ENCODE results near the gene KIAA0232.
"Not testable (repeated sequence)": the region's sequence is repeated elsewhere in the genome, so short reads cannot be mapped to it uniquely, and the experiment has no call there.

KIAA0232 gene

DNA sequence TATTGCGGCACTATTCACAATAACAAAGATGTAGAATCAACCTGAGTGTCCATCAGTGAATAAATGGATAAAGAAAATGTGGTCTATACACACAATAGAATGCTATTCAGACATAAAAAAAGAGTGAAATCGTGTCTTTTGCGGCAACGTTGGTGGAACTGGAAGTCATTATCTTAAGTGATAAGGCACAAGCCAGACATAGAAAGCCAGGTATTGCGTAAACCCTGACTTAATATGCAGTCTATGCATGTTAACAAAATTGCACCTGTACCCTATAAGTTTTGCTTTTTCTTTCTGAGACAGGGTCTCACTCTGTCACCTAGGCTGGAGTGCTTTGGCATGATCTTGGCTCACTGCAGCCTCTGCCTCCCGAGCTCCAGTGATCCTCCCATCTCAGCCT, 28.6 kb downstream of the KIAA0232 start:
- no peak for DNase-seq

- no peak for DNase-seq
Measured at GRCh38 chr4:6812766-6813165, 30.2 kb downstream of the KIAA0232 start.

GRCh38 chr4:6813725-6814124, 31.2 kb downstream of the KIAA0232 start:
- no peak for DNase-seq

DNA sequence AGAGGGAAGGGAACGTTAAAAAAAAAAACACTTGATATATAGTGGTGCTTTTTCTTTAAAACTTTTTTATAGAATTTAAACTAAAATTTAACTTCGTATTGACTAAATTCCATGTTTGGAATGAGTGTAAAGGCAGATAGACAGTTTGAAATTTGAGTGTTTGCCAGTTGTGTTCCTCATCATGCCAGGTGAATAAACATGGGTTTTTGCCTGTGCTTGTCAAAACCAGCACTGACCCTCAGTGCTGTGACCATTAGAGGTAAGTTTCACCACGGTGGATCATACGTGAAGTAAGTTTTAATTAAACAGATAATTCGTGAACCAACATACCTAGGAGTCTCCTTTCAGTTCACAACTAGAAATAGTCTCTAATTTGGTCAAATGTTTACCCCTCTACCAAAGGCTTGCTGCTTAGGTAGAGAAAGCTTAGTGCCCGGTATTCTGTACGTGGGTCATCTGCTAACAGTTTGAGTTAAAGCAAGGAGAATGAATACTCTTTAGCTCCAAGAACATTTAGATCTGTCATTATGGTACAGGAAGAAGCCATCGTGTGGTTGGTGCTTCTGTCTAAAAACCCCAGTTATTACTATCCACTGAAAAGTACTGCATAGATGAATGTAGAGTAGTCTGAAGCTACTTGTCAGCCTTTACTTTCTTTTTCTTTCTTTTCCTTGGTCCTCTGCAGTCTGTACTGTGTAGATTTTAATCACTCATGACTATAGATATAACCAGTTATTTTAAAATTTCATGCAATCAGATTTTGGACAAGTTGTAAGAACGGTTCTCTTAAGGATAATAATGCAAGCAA, 32.7 kb downstream of the KIAA0232 start:
- no peak for DNase-seq

DNA sequence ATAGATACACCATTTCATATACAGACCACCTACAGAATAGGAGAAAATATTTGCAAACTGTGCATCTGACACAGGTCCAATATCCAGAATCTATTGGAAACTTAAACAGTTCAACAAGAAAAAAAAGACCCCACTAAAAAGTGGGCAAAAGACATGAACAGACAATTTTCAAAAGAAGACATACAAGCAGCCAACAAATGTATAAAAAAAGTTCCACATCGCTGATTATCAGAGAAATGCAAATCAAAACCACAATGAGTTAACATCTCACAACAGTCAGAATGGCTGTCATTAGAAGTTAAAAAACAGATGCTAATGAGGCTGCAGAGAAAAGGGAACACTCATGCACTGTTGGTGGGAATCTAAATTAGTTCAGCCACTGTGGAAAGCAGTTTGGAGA, 36.8 kb downstream of the KIAA0232 start:
- no peak for DNase-seq

DNA sequence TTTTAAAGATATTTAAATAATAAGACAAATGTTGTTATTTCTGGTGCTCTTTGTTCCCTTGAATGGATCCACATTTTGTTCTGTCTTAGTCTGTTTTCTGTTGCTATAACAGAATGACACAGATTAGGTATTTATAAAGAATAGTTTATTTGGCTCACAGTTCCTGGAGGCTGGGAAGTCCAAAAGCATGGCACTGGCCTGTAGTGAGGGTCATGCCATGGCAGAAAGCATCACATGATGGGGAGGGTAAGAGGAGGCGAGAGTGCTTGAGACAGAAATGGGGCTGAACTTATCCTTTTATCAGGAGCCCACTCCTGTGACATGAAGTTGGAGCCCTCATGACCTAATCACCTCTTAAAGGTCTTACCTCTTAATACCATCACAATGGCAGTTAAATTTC, 38.2 kb downstream of the KIAA0232 start:
- no peak for DNase-seq

DNA sequence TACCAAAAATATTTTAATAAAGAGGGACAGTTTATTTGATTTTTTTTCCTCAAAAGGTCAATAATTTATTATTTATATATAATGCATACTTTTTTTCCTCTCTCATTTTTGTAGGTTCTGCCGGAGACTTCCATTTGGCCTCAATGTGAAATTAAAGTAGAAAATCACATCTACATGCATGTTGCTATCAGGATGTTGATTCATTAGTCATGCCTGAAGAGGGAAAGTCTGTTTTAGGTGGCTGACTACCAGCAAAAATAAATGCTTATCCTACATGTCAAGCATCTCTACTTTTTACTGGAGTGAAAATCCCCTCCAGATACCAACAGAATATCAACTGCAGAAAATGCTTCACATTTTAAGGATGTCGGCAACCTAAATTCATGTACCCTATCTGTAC, 41.5 kb downstream of the KIAA0232 start:
- no peak for DNase-seq

DNA sequence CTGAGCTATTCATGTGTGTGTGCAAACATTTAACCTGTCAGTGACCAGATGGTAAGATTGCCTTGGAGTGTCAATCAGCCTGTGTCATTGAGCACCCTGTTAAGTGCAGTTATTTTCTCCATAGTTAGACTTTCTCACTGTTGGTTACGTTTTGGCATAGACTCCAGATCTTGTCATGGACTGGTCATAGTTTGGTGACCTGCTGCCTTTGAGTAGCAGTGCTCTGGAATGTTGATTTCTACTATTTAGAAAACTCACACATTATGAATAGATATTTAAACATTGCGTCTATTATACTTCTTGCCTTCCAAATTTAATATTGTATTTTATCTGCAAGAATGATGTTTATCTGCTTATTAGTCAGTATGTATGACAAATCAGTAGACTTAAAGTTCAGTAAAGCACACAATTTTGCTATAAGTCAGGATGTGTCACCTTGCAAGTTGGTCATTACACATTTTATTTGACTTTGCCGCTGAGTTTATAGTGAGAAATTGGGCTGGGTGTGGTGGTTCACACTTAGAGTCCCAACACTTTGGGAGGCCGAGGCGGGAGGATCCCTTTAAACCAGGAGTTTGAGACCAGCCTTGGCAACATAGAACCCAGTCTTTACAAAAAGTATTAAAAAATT, 42.4 kb downstream of the KIAA0232 start:
- no peak for DNase-seq

- DNase-seq, result no peak
Measured at GRCh38 chr4:6825403-6825802, 42.9 kb downstream of the KIAA0232 start.

DNA sequence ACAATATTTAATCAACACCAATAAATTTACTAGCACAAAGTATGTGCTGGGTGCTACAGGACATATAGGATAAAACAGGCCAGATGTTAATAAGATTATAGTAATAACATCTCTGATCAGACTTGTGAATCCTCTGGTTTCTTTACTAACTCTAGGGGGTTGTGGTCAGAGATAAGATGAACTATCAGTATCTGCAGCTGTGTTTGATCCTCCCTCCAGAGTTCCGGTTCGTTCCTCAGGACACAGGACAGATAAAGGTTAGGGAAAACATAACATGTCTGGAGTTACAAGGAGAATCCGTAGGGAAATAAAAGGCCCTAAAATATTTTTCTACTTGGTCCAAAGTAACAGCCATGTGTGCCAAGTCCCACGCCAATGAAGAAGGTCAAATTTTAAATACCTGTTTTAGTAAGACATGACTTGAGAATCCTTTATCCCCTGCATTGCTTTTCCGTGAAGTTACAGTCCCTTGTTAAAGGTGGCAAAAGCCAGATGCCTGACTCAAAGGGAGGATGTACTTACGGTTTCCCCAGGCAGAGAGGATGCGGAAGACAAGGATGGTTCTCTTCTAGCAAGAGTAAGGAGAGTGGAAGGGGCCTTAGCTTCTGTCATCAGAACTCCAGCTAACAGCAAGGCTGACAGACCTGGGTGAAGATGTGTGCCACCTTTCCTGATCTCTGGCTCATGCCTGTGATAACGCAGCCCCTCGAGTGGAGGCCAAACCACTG, 44.4 kb downstream of the KIAA0232 start:
- DNase-seq, result no peak

DNA sequence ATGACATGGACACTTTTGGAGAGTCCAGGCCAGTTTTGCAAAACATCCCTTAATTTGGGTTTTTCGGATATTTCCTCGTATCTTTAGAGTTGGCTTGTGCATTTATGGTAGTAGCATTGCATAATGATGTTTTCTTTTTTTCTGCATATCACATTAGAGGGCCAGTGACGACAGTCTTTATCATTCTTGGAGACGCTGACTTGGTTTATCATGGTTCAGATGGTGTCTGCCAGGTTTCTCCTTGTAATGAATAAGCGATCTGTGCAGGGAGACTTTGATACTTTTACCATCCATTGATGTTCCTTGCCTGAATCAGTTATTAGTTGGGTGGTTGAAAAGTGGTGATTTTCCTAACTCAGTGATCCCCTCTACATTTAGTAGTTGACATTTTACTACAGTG, 46.6 kb downstream of the KIAA0232 start:
- no peak for DNase-seq

DNA sequence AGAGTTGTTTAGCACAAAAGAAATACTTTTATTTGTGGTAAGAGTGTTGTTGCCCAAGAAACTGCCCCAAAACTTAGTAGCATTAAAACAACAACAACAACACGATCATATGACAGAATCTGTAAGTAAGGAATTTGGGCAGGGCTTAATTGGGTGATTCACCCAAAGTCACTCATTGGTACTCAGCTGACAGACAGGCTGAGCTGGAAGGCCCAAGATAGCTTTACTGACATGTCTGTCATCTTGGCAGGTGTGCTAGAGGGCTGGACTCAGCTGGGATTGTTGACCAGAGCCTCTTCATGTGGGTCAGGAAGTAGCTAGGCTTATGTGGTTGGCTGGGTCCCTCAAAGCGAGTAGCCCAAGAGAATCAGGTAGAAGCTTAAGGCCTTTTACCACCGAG, 52.3 kb downstream of the KIAA0232 start:
- DNase-seq, result no peak

DNA sequence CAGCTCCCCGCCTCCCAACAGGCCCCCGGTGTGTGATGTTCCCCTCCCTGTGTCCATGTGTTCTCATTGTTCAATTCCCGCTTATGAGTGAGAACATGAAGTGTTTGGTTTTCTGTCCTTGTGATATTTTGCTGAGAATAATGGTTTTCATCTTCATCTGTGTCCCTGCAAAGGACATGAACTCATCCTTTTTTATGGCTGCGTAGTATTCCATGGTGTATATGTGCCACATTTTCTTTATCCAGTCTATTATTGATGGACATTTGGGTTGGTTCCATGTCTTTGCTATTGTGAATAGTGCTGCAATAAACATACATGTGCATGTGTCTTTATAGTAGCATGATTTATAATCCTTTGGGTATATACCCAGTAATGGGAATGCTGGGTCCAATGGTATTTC, 53.1 kb downstream of the KIAA0232 start:
- not testable (repeated sequence) for DNase-seq

DNA sequence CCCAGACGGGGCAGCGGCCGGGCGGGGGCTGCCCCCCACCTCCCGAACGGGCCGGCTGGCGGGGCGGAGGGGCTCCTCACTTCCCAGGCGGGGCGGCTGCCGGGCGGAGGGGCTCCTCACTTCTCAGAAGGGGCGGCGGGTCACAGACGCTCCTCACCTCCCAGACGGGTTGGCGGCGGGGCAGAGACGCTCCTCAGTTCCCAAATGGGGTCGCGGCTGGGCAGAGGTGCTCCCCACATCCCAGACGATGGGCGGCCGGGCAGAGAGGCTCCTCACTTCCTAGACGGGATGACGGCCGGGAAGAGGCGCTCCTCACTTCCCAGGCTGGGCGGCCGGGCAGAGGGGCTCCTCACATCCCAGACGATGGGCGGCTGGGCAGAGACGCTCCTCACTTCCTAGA, 54.6 kb downstream of the KIAA0232 start:
- not testable (repeated sequence) for DNase-seq

GRCh38 chr4:6839579-6839978, 57.1 kb downstream of the KIAA0232 start:
- no peak for DNase-seq

GRCh38 chr4:6840062-6840976, 57.8 kb downstream of the KIAA0232 start:
- DNase-seq, result no peak

GRCh38 chr4:6845027-6845426, 62.5 kb downstream of the KIAA0232 start:
- no peak for DNase-seq

DNA sequence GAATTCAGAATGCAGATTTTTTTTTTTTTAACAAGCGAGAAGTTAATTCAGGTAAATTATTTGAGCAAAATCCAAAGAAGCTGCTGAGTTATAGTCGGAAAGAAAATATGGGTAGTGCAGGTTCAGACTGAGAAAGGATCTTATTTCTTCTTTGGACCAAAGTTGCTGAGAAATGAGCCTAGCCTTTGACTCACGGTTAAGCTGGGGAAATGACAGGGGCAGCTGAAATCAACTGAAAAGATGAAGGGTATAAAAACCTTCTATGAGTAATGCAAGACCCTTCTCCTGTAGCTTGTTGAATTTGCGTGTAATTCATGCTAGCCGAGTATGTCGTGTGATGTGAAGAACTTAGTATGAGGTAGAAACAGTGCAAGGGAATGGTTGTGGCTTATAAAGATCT, 63.0 kb downstream of the KIAA0232 start:
- DNase-seq, result no peak

DNA sequence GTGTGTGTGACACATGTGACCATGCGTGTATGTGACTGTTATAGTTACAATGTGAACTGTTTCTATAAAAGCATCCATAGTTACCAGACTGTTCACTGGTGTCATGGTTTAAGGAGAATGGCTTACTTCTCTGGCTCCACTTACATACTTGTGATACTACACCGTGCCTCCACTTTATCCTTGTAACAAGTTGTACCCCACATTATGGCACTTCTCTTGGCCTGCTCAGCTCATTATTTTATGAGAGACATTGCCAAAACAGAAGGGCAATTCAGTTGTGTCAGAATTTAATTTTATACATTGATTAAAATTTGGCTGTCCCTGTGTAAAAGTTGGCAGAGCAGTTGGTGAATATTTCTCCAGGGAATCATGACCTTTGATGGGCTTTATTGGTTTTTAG, 64.7 kb downstream of the KIAA0232 start:
- no peak for DNase-seq

- DNase-seq, result no peak
Measured at GRCh38 chr4:6848717-6849305, 66.3 kb downstream of the KIAA0232 start.

- DNase-seq, result no peak
Measured at GRCh38 chr4:6849691-6850090, 67.2 kb downstream of the KIAA0232 start.

DNA sequence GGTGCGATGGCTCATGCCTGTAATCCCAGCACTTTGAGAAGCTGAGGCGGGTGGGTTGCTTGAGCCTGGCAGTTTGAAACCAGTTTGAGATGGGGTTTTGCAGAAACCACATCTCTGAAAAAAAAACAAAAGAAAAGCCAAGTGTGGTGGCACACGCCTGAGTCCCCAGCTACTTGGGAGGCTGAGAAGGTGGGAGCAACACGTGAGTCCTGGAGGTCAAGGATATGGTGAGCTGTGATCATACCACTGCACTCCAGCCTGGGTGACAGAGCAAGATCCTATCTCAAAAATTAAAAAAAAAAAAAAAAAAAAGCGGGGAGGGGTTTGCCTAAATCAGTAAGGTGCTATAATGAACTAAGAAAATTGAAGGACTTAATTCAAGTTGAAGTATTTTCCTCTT, 68.9 kb downstream of the KIAA0232 start:
- no peak for DNase-seq

DNA sequence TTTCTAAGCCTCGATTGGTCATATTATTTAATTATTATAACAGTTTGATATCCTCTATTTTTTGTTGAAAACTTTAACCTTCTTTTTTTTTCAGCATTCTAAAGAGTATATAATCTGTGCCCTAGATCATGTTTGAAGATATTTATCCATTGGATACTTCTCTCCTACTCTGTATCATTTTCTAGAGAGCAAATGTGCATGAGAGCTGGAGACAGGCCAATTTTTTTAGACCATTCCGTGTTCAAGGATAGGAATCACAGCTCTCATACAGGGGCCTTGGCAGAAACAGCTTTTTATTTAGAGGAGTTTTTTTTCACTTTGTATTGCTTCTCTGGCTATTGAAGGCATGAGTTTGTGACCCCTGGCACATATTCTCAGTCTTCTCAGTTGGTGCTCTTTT, 69.4 kb downstream of the KIAA0232 start:
- DNase-seq, result no peak

Measured in NCI-H1048 (cell line).